ENCODE data around the gene CEP192. TPM values are rescaled to one million over a fixed set of nuclear protein-coding genes. Genes with fewer than 3 reads are reported as not detected.

Gene CEP192
- polyA plus RNA-seq, 1 of the 3 experiments (the other 2 are of a cell fraction), result 9.4 TPM

GRCh38 chr18:13164406-13164805, 173.2 kb downstream of the CEP192 start:
- Histone ChIP-seq H4K20me1 (ENCODE audit: insufficient read depth) (no peaks in the 10 kb centered on the region), H3K27me3 (ENCODE audit: insufficient read depth) (no peaks in the 10 kb centered on the region), H3K27ac (ENCODE audit: low read depth in 2 of 2, low read length in 1 of 2) (no peak overlapping the region), H3K9me3 (no peaks in the 10 kb centered on the region), H3K9ac (no peak overlapping the region), H3K4me3 (ENCODE audit: low read depth in 2 of 2, low read length in 1 of 2) (no peak overlapping the region), H3F3A (replicated peaks; ENCODE audit: insufficient read depth) (no peaks in the 10 kb centered on the region), H3K4me1 (ENCODE audit: control insufficient read depth in 1 of 2, insufficient read depth in 2 of 2, low read depth in 1 of 2, low read length in 1 of 2) (no peaks in the 10 kb centered on the region; a peak in 1 of 4 replicates), H3K9me2 (no peaks in the 10 kb centered on the region), H2AFZ (ENCODE audit: low read depth) (no peak overlapping the region), H3K4me2 (no peak overlapping the region), H3K36me3 (replicated peaks in 1 of 2; ENCODE audit: control insufficient read depth in 1 of 2, insufficient read depth in 2 of 2, low read length in 1 of 2) (no peaks in the 10 kb centered on the region), H3K79me2 (ENCODE audit: insufficient read depth) (no peaks in the 10 kb centered on the region)
- 66% methylated on average over 7 of the region's 13 CpGs for WGBS (ENCODE audit: low lambda C conversion rate)
- TF ChIP-seq RAD21 (IDR thresholded peaks at IDR 0.05; ENCODE audit: low read length), result no peak
- TF ChIP-seq TEAD4 (IDR thresholded peaks at IDR 0.05; ENCODE audit: borderline replicate concordance, insufficient read depth), result no peak
- no peak for TF ChIP-seq USF2 (IDR thresholded peaks at IDR 0.05; ENCODE audit: borderline replicate concordance, low read depth, low read length)
- TF ChIP-seq SIN3A (IDR thresholded peaks at IDR 0.05; ENCODE audit: borderline replicate concordance, low read depth, low read length), result no peak
- no peak for TF ChIP-seq GABPA (IDR thresholded peaks at IDR 0.05; ENCODE audit: low read depth)
- no peak for TF ChIP-seq TAF1 (IDR thresholded peaks at IDR 0.05; ENCODE audit: borderline replicate concordance, low read depth, low read length)
- ChIA-PET CTCF (interaction anchor here (0.9 kb wide), 1 partner anchor 52 kb away, joined by 3 read pairs; no protein-coding TSS in a partner anchor), POLR2A (no interaction called here)
- no peak for DNase-seq

GRCh38 chr18:13165636-13166423, 174.7 kb downstream of the CEP192 start:
- Histone ChIP-seq H4K20me1 (ENCODE audit: insufficient read depth) (no peaks in the 10 kb centered on the region), H3K9me2 (no peaks in the 10 kb centered on the region), H3F3A (replicated peaks; ENCODE audit: insufficient read depth) (no peaks in the 10 kb centered on the region), H2AFZ (ENCODE audit: low read depth) (no peak overlapping the region), H3K9ac (no peak overlapping the region), H3K79me2 (ENCODE audit: insufficient read depth) (no peaks in the 10 kb centered on the region), H3K27me3 (ENCODE audit: insufficient read depth) (no peaks in the 10 kb centered on the region), H3K4me3 (ENCODE audit: low read depth in 2 of 2, low read length in 1 of 2) (no peak overlapping the region), H3K4me1 (ENCODE audit: control insufficient read depth in 1 of 2, insufficient read depth in 2 of 2, low read depth in 1 of 2, low read length in 1 of 2) (no peaks in the 10 kb centered on the region; a peak in 1 of 4 replicates), H3K27ac (ENCODE audit: low read depth in 2 of 2, low read length in 1 of 2) (no peak overlapping the region), H3K4me2 (no peak overlapping the region), H3K36me3 (replicated peaks in 1 of 2; ENCODE audit: control insufficient read depth in 1 of 2, insufficient read depth in 2 of 2, low read length in 1 of 2) (no peaks in the 10 kb centered on the region), H3K9me3 (no peaks in the 10 kb centered on the region)
- ChIA-PET CTCF (interaction anchor here (1.0 kb wide), 1 partner anchor 53 kb away, joined by 4 read pairs; no protein-coding TSS in a partner anchor), POLR2A (no interaction called here)
- no peak for DNase-seq
- 83% methylated on average over 14 of the region's 16 CpGs for WGBS (ENCODE audit: low lambda C conversion rate)
- TF ChIP-seq TCF12 (IDR thresholded peaks at IDR 0.05), result no peak
- TF ChIP-seq NRF1 (IDR thresholded peaks at IDR 0.05; ENCODE audit: low read depth, low read length), result no peak
- TF ChIP-seq SMC3 (IDR thresholded peaks at IDR 0.05; ENCODE audit: low read depth, low read length), result no peak
- TF ChIP-seq TAF1 (IDR thresholded peaks at IDR 0.05; ENCODE audit: borderline replicate concordance, low read depth, low read length), result no peak

Measured in SK-N-SH (cell line).